ENCODE results near the gene SULT1A3. TPM values are rescaled to one million over a fixed set of nuclear protein-coding genes. Genes with fewer than 3 reads are reported as not detected.
"Not testable (repeated sequence)": the region's sequence is repeated elsewhere in the genome, so short reads cannot be mapped to it uniquely, and the experiment has no call there.

Gene SULT1A3
- total RNA-seq, 4 donors from 2014 or later: 1.8 to 26.5 (median 9.5) TPM

DNA sequence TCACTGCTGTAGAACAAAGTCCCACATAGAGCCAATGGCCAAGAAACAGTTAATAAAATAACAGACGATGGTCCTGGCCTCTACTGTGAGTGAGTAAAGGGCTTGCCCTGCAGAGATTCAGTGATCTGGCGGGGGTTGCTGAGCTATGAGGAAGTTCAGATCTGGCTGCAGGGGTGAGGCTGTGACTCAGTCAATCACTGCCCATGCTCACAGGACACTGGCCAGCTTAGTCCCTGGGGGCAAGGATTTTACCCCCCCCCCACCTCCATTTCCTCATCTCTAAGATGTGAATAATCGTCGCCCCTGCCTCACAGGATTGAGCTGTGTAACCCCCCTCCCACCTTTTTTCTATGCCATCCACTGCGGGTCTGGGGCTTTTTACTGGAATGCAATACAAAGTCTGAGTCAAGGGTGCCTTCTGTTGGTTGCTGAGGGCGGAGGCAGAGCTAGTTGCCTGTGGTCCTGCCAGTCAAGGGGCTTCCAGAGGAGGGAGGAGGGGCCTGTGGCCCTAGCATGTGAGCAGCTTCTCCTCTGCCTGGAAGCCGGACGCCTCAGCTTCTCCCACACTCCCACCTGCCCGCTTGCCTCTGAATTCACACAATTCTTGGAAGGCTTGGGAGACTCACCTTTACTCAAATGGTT, 8.1 kb downstream of the SULT1A3 start:
- H3K36me3 ChIP-seq; H3K4me3 ChIP-seq; H3K27ac ChIP-seq; H3K9me3 ChIP-seq; intact Hi-C loops (cut with DNase I; ENCODE audit: low total_unique reads); H3K4me1 ChIP-seq; H3K27me3 ChIP-seq: not testable (repeated sequence)
- peak; percentile 13 to 15 for DNase-seq

DNA sequence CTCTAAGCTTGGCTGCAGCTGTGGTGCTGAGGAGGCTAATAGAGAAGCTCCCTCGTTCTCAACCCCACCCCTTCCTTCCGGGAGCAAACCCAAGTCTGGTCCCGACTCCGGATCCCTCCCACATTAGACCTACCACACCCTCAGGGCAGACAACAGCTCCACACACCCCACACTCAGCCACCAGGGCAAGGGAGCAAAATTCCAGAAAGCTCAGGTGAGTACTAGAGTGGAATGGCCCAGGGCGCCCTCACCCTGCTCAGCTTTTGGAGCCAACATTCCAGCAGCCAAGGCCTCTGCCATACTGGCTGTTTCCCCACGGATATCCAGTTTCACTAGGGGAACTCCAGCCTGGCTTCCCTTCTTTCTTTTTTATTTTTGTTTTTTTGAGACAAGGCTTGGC, 10.0 kb downstream of the SULT1A3 start:
- H3K9me3 ChIP-seq; H3K4me3 ChIP-seq; H3K4me1 ChIP-seq; H3K27me3 ChIP-seq; H3K36me3 ChIP-seq; intact Hi-C loops (cut with DNase I; ENCODE audit: low total_unique reads); H3K27ac ChIP-seq: not testable (repeated sequence)
- DNase-seq: peak; percentile 42 to 63

DNA sequence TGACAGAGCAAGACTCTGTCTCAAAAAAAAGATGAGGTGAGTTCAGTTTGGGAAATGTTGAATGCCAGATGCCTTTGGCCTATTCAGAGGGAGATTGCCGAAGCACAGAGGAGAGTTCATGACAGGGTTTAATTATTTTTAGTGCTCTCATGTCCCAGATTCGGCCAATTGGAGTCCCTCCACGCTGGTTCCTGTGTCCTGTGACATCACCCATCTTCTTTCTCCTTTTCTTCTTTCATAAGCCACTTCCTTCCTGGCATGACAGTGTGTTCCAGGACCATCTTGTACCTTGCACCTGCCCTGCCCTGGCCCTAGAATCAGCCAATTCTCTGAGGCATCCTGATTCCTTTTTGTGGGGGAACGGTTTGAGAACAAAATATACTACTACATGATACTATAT, 12.4 kb downstream of the SULT1A3 start:
- H3K27me3 ChIP-seq; H3K36me3 ChIP-seq; H3K4me1 ChIP-seq; intact Hi-C loops (cut with DNase I; ENCODE audit: low total_unique reads); DNase-seq; H3K27ac ChIP-seq; H3K9me3 ChIP-seq; H3K4me3 ChIP-seq: not testable (repeated sequence)

DNA sequence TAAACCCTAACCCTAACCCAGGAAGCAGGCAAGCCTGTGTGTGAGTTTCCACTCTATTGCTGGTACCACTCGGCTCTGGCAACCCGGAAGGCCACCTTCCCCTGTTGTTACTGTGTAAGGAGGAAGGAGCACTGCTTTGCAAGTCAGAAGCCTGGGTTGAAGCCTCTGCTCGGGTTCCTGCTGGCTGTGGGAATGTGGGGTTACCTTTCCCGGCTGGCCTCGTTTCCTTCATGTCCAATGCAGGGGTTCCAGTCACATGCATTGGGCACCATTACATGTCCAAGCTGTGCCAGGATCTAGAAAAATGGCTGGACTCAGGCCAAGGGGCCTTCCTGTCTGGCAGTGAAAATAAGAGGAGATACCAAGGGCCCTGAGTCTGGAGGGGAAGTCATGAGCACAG, 18.0 kb downstream of the SULT1A3 start:
- intact Hi-C loops (cut with DNase I; ENCODE audit: low total_unique reads); H3K9me3 ChIP-seq; H3K27ac ChIP-seq; H3K36me3 ChIP-seq; H3K4me1 ChIP-seq; H3K4me3 ChIP-seq; H3K27me3 ChIP-seq: not testable (repeated sequence)
- DNase-seq: peak; percentile 1 to 6

DNA sequence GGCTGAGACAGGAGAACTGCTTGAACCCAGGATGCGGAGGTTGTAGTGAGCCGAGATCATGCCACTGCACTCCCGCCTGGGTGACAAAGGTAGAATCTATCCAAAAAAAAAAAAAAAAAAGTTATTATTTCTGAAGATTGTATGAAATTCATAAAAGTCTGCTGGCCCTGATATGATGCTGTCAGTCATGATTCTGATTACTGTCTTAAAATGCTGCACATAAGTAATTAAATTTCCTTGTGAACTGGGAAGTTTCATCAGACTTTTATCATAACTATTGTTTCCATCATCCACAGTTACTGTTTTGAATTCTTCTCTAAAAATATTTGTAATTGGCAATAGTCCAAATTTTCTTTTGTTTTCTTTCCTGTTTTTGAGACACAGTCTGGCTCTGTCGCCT, 49.3 kb downstream of the SULT1A3 start, which contains the start of gene NPIPB13:
Gene NPIPB13 (minus strand): TSS at position 101 of the 400 bp plus-strand sequence. CDS start 2,906 bp downstream, outside the sequence.
- H3K9me3 ChIP-seq; intact Hi-C loops (cut with DNase I; ENCODE audit: low total_unique reads); DNase-seq; H3K27me3 ChIP-seq; H3K36me3 ChIP-seq; H3K4me1 ChIP-seq; H3K4me3 ChIP-seq; H3K27ac ChIP-seq: not testable (repeated sequence)

Small RNA genes lying within 50 kb of the gene (small RNA-seq; reads per million reads assigned to genes)
- not detected for gene AC106782.4

Other genes with a start within 250 kb of the SULT1A3 start
- gene TMEM219, start 237.2 kb upstream of the SULT1A3 start, total RNA-seq: 10 to 100 TPM; 38.6 to 82.3 (median 58.5) TPM
- 10 to 100 TPM; 28.4 to 70.0 (median 46.6) TPM for gene TAOK2, start 225.4 kb upstream of the SULT1A3 start, total RNA-seq
- gene HIRIP3, start 203.6 kb upstream of the SULT1A3 start, total RNA-seq: 10 to 100 TPM in 2 of 4 donors, 1 to 10 TPM in 2; 3.8 to 20.4 (median 13.5) TPM
- gene INO80E, start 203.0 kb upstream of the SULT1A3 start, total RNA-seq: 100 to 1,000 TPM in 1 of 4 donors, 10 to 100 TPM in 2, 1 to 10 TPM in 1; 4.1 to 714 (median 68.9) TPM
- gene DOC2A, start 188.2 kb upstream of the SULT1A3 start, total RNA-seq: 1 to 10 TPM in 3 of 4 donors, not detected in 1; 1.0 to 2.6 (median 1.8) TPM
- gene C16orf92, start 176.1 kb upstream of the SULT1A3 start, total RNA-seq: not detected
- gene TLCD3B, start 168.0 kb upstream of the SULT1A3 start, total RNA-seq: under 1 TPM in 1 of 4 donors, not detected in 3; 0.62 TPM
- 100 to 1,000 TPM; 175 to 905 (median 489) TPM for gene ALDOA, start 133.5 kb upstream of the SULT1A3 start, total RNA-seq
- gene PPP4C, start 123.3 kb upstream of the SULT1A3 start, total RNA-seq: 10 to 100 TPM; 15.6 to 78.5 (median 64.5) TPM
- 1 to 10 TPM in 1 of 4 donors, under 1 TPM in 1, not detected in 2; 0.21 to 1.3 TPM for gene TBX6, start 107.3 kb upstream of the SULT1A3 start, total RNA-seq
- gene YPEL3, start 103.0 kb upstream of the SULT1A3 start, total RNA-seq: 100 to 1,000 TPM in 1 of 4 donors, 10 to 100 TPM in 2, 1 to 10 TPM in 1; 9.2 to 158 (median 36.4) TPM
- gene GDPD3, start 85.7 kb upstream of the SULT1A3 start, total RNA-seq: 10 to 100 TPM in 1 of 4 donors, 1 to 10 TPM in 2, not detected in 1; 1.4 to 16.7 (median 2.3) TPM
- 100 to 1,000 TPM in 1 of 4 donors, 10 to 100 TPM in 3; 19.9 to 143 (median 39.4) TPM for gene MAPK3, start 76.0 kb upstream of the SULT1A3 start, total RNA-seq
- 10 to 100 TPM; 12.7 to 30.5 (median 18.2) TPM for gene CORO1A, start 15.7 kb upstream of the SULT1A3 start, total RNA-seq
- 10 to 100 TPM in 2 of 4 donors, 1 to 10 TPM in 1, not detected in 1; 4.7 to 34.1 (median 27.5) TPM for gene BOLA2B, start 5.6 kb upstream of the SULT1A3 start, total RNA-seq
- 100 to 1,000 TPM in 1 of 4 donors, 10 to 100 TPM in 3; 10.6 to 142 (median 41.0) TPM for gene SLX1A, start 5.4 kb upstream of the SULT1A3 start, total RNA-seq
- gene NPIPB13, start 49.2 kb downstream of the SULT1A3 start, total RNA-seq: 10 to 100 TPM in 3 of 4 donors, 1 to 10 TPM in 1; 1.9 to 38.5 (median 13.5) TPM
- gene CD2BP2, start 156.1 kb downstream of the SULT1A3 start, total RNA-seq: 10 to 100 TPM; 27.9 to 74.7 (median 32.8) TPM
- gene TBC1D10B, start 171.2 kb downstream of the SULT1A3 start, total RNA-seq: 10 to 100 TPM; 20.7 to 50.1 (median 29.9) TPM
- gene MYL11, start 175.5 kb downstream of the SULT1A3 start, total RNA-seq: 1 to 10 TPM in 1 of 4 donors, not detected in 3; 1.2 TPM
- 1 to 10 TPM in 2 of 4 donors, not detected in 2; 1.0 to 5.3 TPM for gene SEPTIN1, start 183.3 kb downstream of the SULT1A3 start, total RNA-seq
- 10 to 100 TPM in 3 of 4 donors, 1 to 10 TPM in 1; 2.6 to 21.0 (median 12.7) TPM for gene ZNF48, start 196.2 kb downstream of the SULT1A3 start, total RNA-seq
- 10 to 100 TPM; 12.2 to 75.3 (median 25.6) TPM for gene ZNF771, start 208.4 kb downstream of the SULT1A3 start, total RNA-seq
- 10 to 100 TPM; 10.2 to 51.5 (median 28.7) TPM for gene DCTPP1, start 230.8 kb downstream of the SULT1A3 start, total RNA-seq
- gene SEPHS2, start 246.6 kb downstream of the SULT1A3 start, total RNA-seq: 10 to 100 TPM; 13.6 to 30.9 (median 17.1) TPM

All from uterus (tissue), 4 donors.